GM13977 (cell line): ENCODE data around the gene UBE2I.

Experiments
- DNase-seq: peaks from one replicate; pipeline ENCODE4 v3.0.0; 2012; ENCODE audit warnings: low spot score
- CTCF ChIP-seq: IDR thresholded peaks from 2 replicates; pipeline ENCODE4 v1.5.1; 2012; ENCODE audit warnings: mild to moderate bottlenecking, control low read depth; ENCODE audit not compliant: insufficient read depth; ENCODE audit errors: extremely low read depth, missing control alignments
- in situ Hi-C: fragments of 300-500 bp; cut with MboI; formaldehyde crosslinking; loops from one replicate; pipeline ENCODE4 v1.12.0; 2022; ENCODE audit warnings: low sequenced_read_pairs, low pct_unique_long_range_greater_than_20kb, mixed read lengths, inconsistent platforms; ENCODE audit not compliant: unreplicated experiment

Gene UBE2I

DNA sequence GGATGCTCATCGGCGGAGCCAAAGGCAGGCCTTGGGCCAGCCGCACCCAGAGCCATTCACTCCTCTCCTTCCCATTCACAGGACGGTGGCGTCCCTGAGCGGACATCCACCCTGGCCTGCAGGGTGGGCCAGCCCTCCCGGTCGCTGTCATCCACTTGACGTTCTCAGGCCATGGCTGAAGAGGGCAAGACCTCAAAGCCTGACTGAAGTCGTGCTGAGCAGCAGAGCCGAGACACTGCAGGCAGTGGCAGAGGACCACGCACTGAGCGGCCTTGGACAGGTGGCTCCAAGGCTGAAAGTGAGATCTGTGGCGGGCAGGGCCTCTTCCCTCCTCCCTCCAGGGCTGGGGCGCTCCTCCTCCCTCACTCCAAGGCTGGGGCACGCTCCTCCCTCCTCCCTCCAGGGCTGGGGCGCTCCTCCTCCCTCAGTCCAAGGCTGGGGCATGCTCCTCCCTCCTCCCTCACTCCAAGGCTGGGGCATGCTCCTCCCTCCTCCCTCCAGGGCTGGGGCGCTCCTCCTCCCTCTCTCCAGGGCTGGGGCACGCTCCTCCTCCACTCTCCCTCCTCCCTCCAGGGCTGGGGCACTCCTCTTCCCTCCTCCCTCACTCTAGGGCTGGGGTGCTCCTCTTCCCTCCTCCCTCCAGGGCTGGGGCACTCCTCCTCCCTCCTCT is 66.4 kb downstream of the UBE2I start:
- in situ Hi-C loops = no loop called here
- no peak for DNase-seq
- no peak for TF ChIP-seq CTCF
